COLO668 (cell line): Measurements from ENCODE around the gene HRH2.
"Not testable (repeated sequence)": the region's sequence is repeated elsewhere in the genome, so short reads cannot be mapped to it uniquely, and the experiment has no call there.

Experiments
- DNase-seq: peaks from one replicate; lab custom pipeline; 2025; ENCODE audit not compliant: unreplicated experiment; lab: John Stamatoyannopoulos, UW

Gene HRH2

GRCh38 chr5:175711472-175712312 is 53.8 kb downstream of the HRH2 start:
- no peak for DNase-seq

GRCh38 chr5:175712313-175712680 is 54.4 kb downstream of the HRH2 start:
- no peak for DNase-seq

GRCh38 chr5:175712681-175713085 is 54.8 kb downstream of the HRH2 start:
- DNase-seq = no peak

- DNase-seq = no peak
Observed at GRCh38 chr5:175713930-175714329, 56.1 kb downstream of the HRH2 start.

GRCh38 chr5:175714479-175715085 is 56.7 kb downstream of the HRH2 start:
- DNase-seq = no peak

GRCh38 chr5:175715627-175716522 is 58.0 kb downstream of the HRH2 start:
- no peak for DNase-seq

GRCh38 chr5:175717837-175718236 is 60.0 kb downstream of the HRH2 start:
- no peak for DNase-seq

- DNase-seq = peak; percentile 42
Observed at GRCh38 chr5:175718401-175719108, 60.7 kb downstream of the HRH2 start.

- DNase-seq = not testable (repeated sequence)
Observed at GRCh38 chr5:175719109-175719432, 61.2 kb downstream of the HRH2 start.

GRCh38 chr5:175724314-175725275 is 66.7 kb downstream of the HRH2 start:
- no peak for DNase-seq

- DNase-seq = no peak
Observed at GRCh38 chr5:175728316-175728715, 70.4 kb downstream of the HRH2 start.

GRCh38 chr5:175728885-175729828 is 71.3 kb downstream of the HRH2 start:
- peak; percentile 21 for DNase-seq

GRCh38 chr5:175729829-175730277 is 72.0 kb downstream of the HRH2 start:
- DNase-seq = peak; percentile 83

- DNase-seq = no peak
Observed at GRCh38 chr5:175731172-175731571, 73.3 kb downstream of the HRH2 start.

- DNase-seq = no peak
Observed at GRCh38 chr5:175731756-175732465, 74.0 kb downstream of the HRH2 start.

GRCh38 chr5:175733017-175733416 is 75.1 kb downstream of the HRH2 start:
- DNase-seq = no peak

GRCh38 chr5:175734016-175734415 is 76.1 kb downstream of the HRH2 start:
- no peak for DNase-seq

GRCh38 chr5:175734501-175734900 is 76.6 kb downstream of the HRH2 start:
- no peak for DNase-seq
